Measurements from ENCODE around the gene RBM18.

Gene RBM18

DNA sequence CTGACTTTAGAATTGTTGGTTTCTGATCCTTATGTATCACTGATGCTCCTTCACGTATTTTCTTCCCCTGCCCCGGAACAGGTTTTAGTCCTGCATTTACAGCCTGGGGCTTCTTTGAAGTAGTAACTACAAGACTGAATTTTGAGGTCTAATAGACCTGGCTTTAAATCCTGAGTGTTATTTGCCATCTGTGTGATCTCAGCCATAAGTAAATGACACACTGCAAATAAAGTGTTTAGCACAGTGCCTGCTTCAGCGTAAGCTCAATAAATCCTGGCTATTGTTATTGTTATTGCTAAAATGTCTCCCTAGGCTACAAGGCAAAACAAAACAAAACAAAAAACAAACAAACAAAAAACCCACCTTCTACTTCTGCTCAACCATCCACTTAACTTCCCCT, 20.3 kb downstream of the RBM18 start:
- Histone ChIP-seq H3K27me3 (no peaks in the 10 kb centered on the region), H3K36me3 (peaks cover 84% of the 10 kb centered on the region), H3K9me3 (0 out of 2 replicates have a peak, but pooled peaks cover 2% of the 10 kb centered on the region), H3K4me1 (no peaks in the 10 kb centered on the region), H3K4me3 (ENCODE audit: low read depth, low read length) (no peak overlapping the region)
- TF ChIP-seq CTCF (IDR thresholded peaks at IDR 0.05; ENCODE audit: low read depth, low read length): no peak
- no peak for DNase-seq

- H3K4me3 ChIP-seq (ENCODE audit: low read depth, low read length): no peak overlapping the region
- TF ChIP-seq CTCF (IDR thresholded peaks at IDR 0.05; ENCODE audit: low read depth, low read length): no peak
- no peak for DNase-seq
Measured at GRCh38 chr9:122239722-122240121, 24.9 kb downstream of the RBM18 start.

DNA sequence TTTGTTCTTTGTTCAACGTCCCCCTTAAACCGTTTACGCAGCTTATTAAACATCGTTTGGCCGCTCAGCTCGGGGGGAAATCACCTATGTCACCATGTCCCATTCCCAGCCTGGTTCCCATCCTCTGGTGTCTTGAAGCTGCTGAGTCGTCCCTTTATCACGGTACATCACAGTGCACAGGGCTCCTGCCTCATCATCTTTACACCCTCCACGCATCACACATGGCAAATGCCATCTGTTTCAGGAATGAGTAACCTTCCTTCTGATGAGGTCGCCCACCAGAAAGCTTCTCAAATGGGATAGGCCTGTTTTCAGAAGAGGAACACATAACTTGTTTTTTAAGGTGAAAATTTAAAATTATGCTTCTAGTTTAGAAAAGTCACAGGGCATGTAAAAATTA, 28.0 kb downstream of the RBM18 start:
- Histone ChIP-seq H3K4me1 (no peaks in the 10 kb centered on the region), H3K9me3 (no peaks in the 10 kb centered on the region), H3K4me3 (ENCODE audit: low read depth, low read length) (no peak overlapping the region), H3K27me3 (peaks cover 24% of the 10 kb centered on the region), H3K36me3 (peaks cover 23% of the 10 kb centered on the region)
- no peak for DNase-seq
- TF ChIP-seq CTCF (IDR thresholded peaks at IDR 0.05; ENCODE audit: low read depth, low read length): no peak

More at GRCh38 chr9:122239722-122240121, 24.9 kb downstream of the RBM18 start:
- Histone ChIP-seq H3K4me1 (no peaks in the 10 kb centered on the region), H3K27me3 (peaks cover under 1% of the 10 kb centered on the region; the same call in 1 of the 2 replicates), H3K9me3 (no peaks in the 10 kb centered on the region), H3K36me3 (peaks cover 48% of the 10 kb centered on the region)

DNA sequence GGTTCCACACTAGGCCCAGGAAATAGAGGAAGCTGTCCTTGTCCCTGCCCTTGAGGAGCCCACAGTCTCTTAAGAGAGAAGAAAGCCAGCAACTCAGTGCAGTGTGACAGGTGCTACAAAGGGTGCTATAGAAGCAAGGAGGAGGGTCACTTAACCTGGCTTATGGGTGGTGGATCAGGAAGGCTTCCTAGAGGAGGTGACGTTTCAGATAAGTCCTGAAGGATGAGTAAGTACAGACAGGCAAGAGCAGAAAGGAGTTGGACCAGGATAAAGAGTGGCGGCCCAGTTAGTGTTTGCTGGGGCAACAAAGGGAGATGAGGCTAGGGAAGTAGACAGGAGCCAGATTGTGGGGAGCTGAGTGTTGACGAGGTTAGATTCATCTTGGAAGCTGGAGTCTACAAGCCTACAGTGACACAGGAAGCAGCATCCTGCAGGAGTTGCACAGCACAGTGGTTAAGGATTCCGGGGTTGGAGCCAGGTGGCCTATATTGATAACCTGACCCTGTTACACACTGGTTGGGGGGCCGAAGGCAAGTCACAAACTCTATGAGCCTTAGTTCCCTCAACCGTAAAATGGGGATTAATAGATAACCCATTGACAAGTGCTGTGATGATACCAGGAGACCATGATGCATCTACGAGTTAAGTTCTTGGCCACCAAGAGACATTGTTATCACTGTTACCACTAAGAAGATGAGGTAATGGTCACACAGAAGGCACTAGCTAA, 30.5 kb downstream of the RBM18 start:
- H3K27me3 ChIP-seq: peaks cover 49% of the 10 kb centered on the region
- H3K4me3 ChIP-seq (ENCODE audit: low read depth, low read length): no peak overlapping the region
- no peak for DNase-seq
- no peaks in the 10 kb centered on the region for H3K4me1 ChIP-seq
- no peaks in the 10 kb centered on the region for H3K36me3 ChIP-seq
- no peaks in the 10 kb centered on the region; the same call in 1 of the 2 replicates for H3K9me3 ChIP-seq
- TF ChIP-seq CTCF (IDR thresholded peaks at IDR 0.05; ENCODE audit: low read depth, low read length): no peak

DNA sequence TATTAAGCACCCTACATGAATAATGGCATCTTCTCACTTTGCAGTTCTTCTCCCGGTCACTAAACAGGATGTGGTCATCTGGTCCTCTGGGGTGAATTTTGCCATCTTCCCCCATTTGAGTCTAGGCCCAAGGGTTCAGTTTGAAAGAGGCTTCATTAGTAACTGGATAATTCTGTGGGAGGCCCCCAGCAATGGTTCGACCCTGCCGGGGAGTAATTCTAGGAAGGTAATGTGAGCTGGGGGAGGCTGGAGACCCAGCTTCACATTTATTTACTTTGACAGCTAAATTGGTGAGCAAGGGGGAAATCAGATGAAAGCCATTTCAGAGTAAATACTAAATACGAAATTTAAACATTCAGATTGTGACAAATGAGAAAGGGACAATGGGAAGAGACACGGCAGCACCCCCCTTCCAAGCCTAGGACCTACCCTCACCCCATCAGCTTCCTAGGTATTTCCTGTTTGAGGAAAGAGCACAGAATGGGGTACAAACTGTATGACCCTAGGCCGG, 31.8 kb downstream of the RBM18 start:
- Histone ChIP-seq H3K4me1 (no peaks in the 10 kb centered on the region), H3K36me3 (no peaks in the 10 kb centered on the region), H3K27me3 (peaks cover 61% of the 10 kb centered on the region), H3K9me3 (no peaks in the 10 kb centered on the region; the same call in 1 of the 2 replicates), H3K4me3 (ENCODE audit: low read depth, low read length) (no peak overlapping the region)
- DNase-seq: no peak
- no peak for TF ChIP-seq CTCF (IDR thresholded peaks at IDR 0.05; ENCODE audit: low read depth, low read length)

DNA sequence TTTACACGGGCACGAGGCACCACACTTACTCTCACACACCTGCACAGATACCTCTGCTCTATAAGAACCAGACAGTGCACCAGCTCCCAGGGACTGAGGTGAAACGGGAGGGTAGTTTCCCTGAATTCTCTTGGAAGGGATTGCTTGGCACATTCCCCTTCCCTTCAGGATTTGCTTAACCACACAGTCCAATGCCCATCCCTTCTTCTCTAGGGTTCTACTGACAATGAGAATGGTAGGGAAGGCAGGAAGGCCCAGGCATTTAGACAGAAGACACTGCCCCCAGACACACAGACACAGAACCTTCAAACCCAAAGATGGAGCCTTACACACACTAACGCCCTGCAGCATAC, 35.2 kb downstream of the RBM18 start:
- Histone ChIP-seq H3K27me3 (peaks cover 90% of the 10 kb centered on the region), H3K4me1 (no peaks in the 10 kb centered on the region), H3K36me3 (no peaks in the 10 kb centered on the region), H3K4me3 (ENCODE audit: low read depth, low read length) (no peak overlapping the region), H3K9me3 (peaks cover 6% of the 10 kb centered on the region)
- DNase-seq: no peak
- TF ChIP-seq CTCF (IDR thresholded peaks at IDR 0.05; ENCODE audit: low read depth, low read length): no peak
